Measurements from ENCODE around the gene LRRC2.

Gene LRRC2

GRCh38 chr3:46566040-46566641, at the start of gene LRRC2:
LRRC2 (minus strand) TSS chr3:46566302; CDS start chr3:46551591, 14,711 bp downstream.
- peaks cover 11% of the 10 kb centered on the region for H3K27me3 Mint-ChIP-seq

GRCh38 chr3:46615050-46615775, 49.1 kb upstream of the LRRC2 start:
- Mint-ChIP-seq H3K27ac (no peak overlapping the region), H3K27me3 (peaks cover 6% of the 10 kb centered on the region), H3K36me3 (no peaks in the 10 kb centered on the region), H3K4me1 (ENCODE audit: low read depth) (no peaks in the 10 kb centered on the region), H3K4me3 (no peak overlapping the region), H3K9me3 (ENCODE audit: low read depth) (no peaks in the 10 kb centered on the region)

More at GRCh38 chr3:46566040-46566641, at the start of gene LRRC2:
- Mint-ChIP-seq H3K4me3 (peak within 1 kb of the TSS; percentile 82), H3K4me1 (ENCODE audit: low read depth) (peaks cover 11% of the 10 kb centered on the region), H3K9me3 (ENCODE audit: low read depth) (peaks cover 4% of the 10 kb centered on the region), H3K27ac (no peak within 1 kb of the TSS), H3K36me3 (no peaks in the 10 kb centered on the region)

GRCh38 chr3:46614431-46614830, 48.3 kb upstream of the LRRC2 start:
- no peaks in the 10 kb centered on the region for H3K36me3 Mint-ChIP-seq
- H3K27ac Mint-ChIP-seq, result no peak overlapping the region
- H3K27me3 Mint-ChIP-seq, result peaks cover 6% of the 10 kb centered on the region
- no peaks in the 10 kb centered on the region for H3K9me3 Mint-ChIP-seq (ENCODE audit: low read depth)
- H3K4me3 Mint-ChIP-seq, result no peak overlapping the region
- H3K4me1 Mint-ChIP-seq (ENCODE audit: low read depth), result no peaks in the 10 kb centered on the region

- Mint-ChIP-seq H3K4me3 (no peak overlapping the region), H3K27ac (no peak overlapping the region), H3K27me3 (peaks cover 5% of the 10 kb centered on the region), H3K4me1 (ENCODE audit: low read depth) (no peaks in the 10 kb centered on the region), H3K36me3 (no peaks in the 10 kb centered on the region), H3K9me3 (ENCODE audit: low read depth) (no peaks in the 10 kb centered on the region)
Measured at GRCh38 chr3:46613313-46614005, 47.4 kb upstream of the LRRC2 start.

- H3K4me3 Mint-ChIP-seq, result no peak within 1 kb of the TSS
- peaks cover 5% of the 10 kb centered on the region for H3K27me3 Mint-ChIP-seq
- no peaks in the 10 kb centered on the region for H3K36me3 Mint-ChIP-seq
- no peaks in the 10 kb centered on the region for H3K4me1 Mint-ChIP-seq (ENCODE audit: low read depth)
- H3K27ac Mint-ChIP-seq, result no peak within 1 kb of the TSS
- no peaks in the 10 kb centered on the region for H3K9me3 Mint-ChIP-seq (ENCODE audit: low read depth)
Measured at GRCh38 chr3:46612324-46612723, 46.2 kb upstream of the LRRC2 start, which contains the start of gene FAM240A. FAM240A (plus strand) TSS chr3:46612525; CDS start chr3:46612684, 159 bp downstream.

GRCh38 chr3:46609944-46610722, 44.0 kb upstream of the LRRC2 start:
- Mint-ChIP-seq H3K4me1 (ENCODE audit: low read depth) (no peaks in the 10 kb centered on the region), H3K36me3 (no peaks in the 10 kb centered on the region), H3K27me3 (peaks cover 3% of the 10 kb centered on the region), H3K9me3 (ENCODE audit: low read depth) (no peaks in the 10 kb centered on the region), H3K4me3 (no peak overlapping the region), H3K27ac (no peak overlapping the region)

GRCh38 chr3:46609212-46609721, 43.2 kb upstream of the LRRC2 start:
- H3K36me3 Mint-ChIP-seq, result no peaks in the 10 kb centered on the region
- H3K4me3 Mint-ChIP-seq, result no peak overlapping the region
- H3K9me3 Mint-ChIP-seq (ENCODE audit: low read depth), result no peaks in the 10 kb centered on the region
- H3K27ac Mint-ChIP-seq, result no peak overlapping the region
- no peaks in the 10 kb centered on the region for H3K4me1 Mint-ChIP-seq (ENCODE audit: low read depth)
- peaks cover 3% of the 10 kb centered on the region for H3K27me3 Mint-ChIP-seq

- Mint-ChIP-seq H3K36me3 (no peaks in the 10 kb centered on the region), H3K27me3 (peaks cover under 1% of the 10 kb centered on the region), H3K4me3 (no peak overlapping the region), H3K27ac (no peak overlapping the region), H3K9me3 (ENCODE audit: low read depth) (no peaks in the 10 kb centered on the region), H3K4me1 (ENCODE audit: low read depth) (no peaks in the 10 kb centered on the region)
Measured at GRCh38 chr3:46607603-46608028, 41.5 kb upstream of the LRRC2 start.

- Mint-ChIP-seq H3K36me3 (no peaks in the 10 kb centered on the region), H3K27ac (no peak overlapping the region), H3K27me3 (no peaks in the 10 kb centered on the region), H3K9me3 (ENCODE audit: low read depth) (no peaks in the 10 kb centered on the region), H3K4me3 (no peak overlapping the region), H3K4me1 (ENCODE audit: low read depth) (no peaks in the 10 kb centered on the region)
Measured at GRCh38 chr3:46604127-46604526, 38.0 kb upstream of the LRRC2 start.

GRCh38 chr3:46603446-46604046, 37.4 kb upstream of the LRRC2 start:
- no peaks in the 10 kb centered on the region for H3K36me3 Mint-ChIP-seq
- H3K4me3 Mint-ChIP-seq, result no peak overlapping the region
- H3K27me3 Mint-ChIP-seq, result peaks cover under 1% of the 10 kb centered on the region
- no peak overlapping the region for H3K27ac Mint-ChIP-seq
- H3K9me3 Mint-ChIP-seq (ENCODE audit: low read depth), result no peaks in the 10 kb centered on the region
- H3K4me1 Mint-ChIP-seq (ENCODE audit: low read depth), result no peaks in the 10 kb centered on the region

- H3K9me3 Mint-ChIP-seq (ENCODE audit: low read depth), result no peaks in the 10 kb centered on the region
- H3K36me3 Mint-ChIP-seq, result peaks cover 3% of the 10 kb centered on the region
- no peaks in the 10 kb centered on the region for H3K4me1 Mint-ChIP-seq (ENCODE audit: low read depth)
- no peak overlapping the region for H3K27ac Mint-ChIP-seq
- H3K4me3 Mint-ChIP-seq, result no peak overlapping the region
- peaks cover 2% of the 10 kb centered on the region for H3K27me3 Mint-ChIP-seq
Measured at GRCh38 chr3:46599590-46599989, 33.5 kb upstream of the LRRC2 start.

GRCh38 chr3:46595819-46596314, 29.8 kb upstream of the LRRC2 start:
- H3K27me3 Mint-ChIP-seq, result peaks cover 2% of the 10 kb centered on the region
- H3K36me3 Mint-ChIP-seq, result peaks cover 3% of the 10 kb centered on the region
- no peaks in the 10 kb centered on the region for H3K9me3 Mint-ChIP-seq (ENCODE audit: low read depth)
- no peak overlapping the region for H3K27ac Mint-ChIP-seq
- H3K4me1 Mint-ChIP-seq (ENCODE audit: low read depth), result no peaks in the 10 kb centered on the region
- no peak overlapping the region for H3K4me3 Mint-ChIP-seq

GRCh38 chr3:46594723-46595122, 28.6 kb upstream of the LRRC2 start:
- Mint-ChIP-seq H3K27me3 (peaks cover 2% of the 10 kb centered on the region), H3K36me3 (peaks cover 3% of the 10 kb centered on the region), H3K27ac (no peak overlapping the region), H3K4me1 (ENCODE audit: low read depth) (no peaks in the 10 kb centered on the region), H3K4me3 (no peak overlapping the region), H3K9me3 (ENCODE audit: low read depth) (no peaks in the 10 kb centered on the region)

- Mint-ChIP-seq H3K27ac (no peak overlapping the region), H3K4me1 (ENCODE audit: low read depth) (no peaks in the 10 kb centered on the region), H3K9me3 (ENCODE audit: low read depth) (no peaks in the 10 kb centered on the region), H3K27me3 (peaks cover 2% of the 10 kb centered on the region), H3K36me3 (peaks cover 3% of the 10 kb centered on the region), H3K4me3 (no peak overlapping the region)
Measured at GRCh38 chr3:46593979-46594378, 27.9 kb upstream of the LRRC2 start.

Measured in activated naive CD8-positive, alpha-beta T cell (primary cell).